ENCODE measurements around the gene ADAD2.

ADAD2 gene

DNA sequence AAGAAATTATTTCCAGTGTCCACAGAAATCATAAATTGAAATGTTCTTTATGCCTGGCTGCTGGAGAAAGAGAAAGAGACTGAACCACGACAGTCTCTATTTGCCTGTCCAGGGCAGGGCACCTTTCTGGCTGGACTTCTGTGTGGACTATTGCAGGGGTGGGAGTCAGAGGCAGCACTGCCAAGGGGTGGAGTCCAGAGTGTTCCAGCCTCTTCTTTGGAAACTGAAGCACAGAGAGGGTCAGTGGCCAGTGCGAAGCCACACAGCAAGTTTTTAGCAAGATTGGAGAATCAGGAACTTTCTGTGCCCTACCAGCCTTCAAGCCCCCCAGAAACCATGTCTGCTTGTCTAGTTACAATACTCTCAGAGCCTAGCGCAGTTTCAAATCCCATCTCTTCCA, 33.6 kb downstream of the ADAD2 start:
- DNase-seq (ENCODE audit: low spot score): no peak

DNA sequence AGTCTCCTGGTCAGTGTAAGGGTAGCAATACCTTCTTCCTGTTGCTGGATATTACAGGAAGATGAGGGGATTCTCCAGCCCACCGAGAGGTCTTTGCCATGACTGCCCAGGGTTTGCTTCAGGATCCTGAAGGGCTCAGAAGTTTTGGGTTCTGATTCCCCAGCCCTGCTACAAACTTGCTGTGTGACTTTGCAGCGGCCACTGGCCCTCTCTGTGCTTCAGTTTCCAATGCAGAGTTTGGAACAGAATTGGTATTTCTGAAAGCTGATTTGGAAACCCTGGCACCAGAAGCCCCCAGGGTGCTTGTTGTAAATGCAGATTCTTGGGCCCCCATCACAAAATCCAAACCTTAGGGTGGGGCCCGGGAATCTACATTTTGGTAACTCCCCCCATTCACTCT, 34.2 kb downstream of the ADAD2 start:
- no peak for DNase-seq (ENCODE audit: low spot score)

- no peak for DNase-seq (ENCODE audit: low spot score)
These were observed 34.6 kb downstream of the ADAD2 start for GRCh38 chr16:84225571-84225970.

- DNase-seq (ENCODE audit: low spot score): no peak
These were observed 35.1 kb downstream of the ADAD2 start for GRCh38 chr16:84226026-84226425.

DNA sequence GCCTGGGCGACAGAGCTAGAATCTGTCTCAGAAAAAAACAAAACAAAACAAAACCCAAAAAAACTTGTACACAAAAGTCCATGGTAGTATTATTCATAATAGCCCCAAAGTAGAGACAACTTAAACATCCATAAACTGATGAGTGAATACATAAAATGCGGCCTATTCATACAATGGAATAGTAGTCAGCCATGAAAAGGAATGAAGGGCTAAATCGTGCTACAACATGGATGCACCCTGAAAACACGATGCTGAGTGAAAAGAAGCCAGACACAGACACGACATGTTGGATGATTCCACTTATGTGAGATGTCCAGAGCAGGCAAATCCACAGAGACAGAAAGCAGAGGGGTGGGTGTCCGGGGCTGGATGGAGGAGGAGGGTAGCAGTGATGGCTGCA, 36.6 kb downstream of the ADAD2 start:
- DNase-seq (ENCODE audit: low spot score): no peak

GRCh38 chr16:84228256-84228838, 37.4 kb downstream of the ADAD2 start:
- DNase-seq (ENCODE audit: low spot score): peak; percentile 90

DNA sequence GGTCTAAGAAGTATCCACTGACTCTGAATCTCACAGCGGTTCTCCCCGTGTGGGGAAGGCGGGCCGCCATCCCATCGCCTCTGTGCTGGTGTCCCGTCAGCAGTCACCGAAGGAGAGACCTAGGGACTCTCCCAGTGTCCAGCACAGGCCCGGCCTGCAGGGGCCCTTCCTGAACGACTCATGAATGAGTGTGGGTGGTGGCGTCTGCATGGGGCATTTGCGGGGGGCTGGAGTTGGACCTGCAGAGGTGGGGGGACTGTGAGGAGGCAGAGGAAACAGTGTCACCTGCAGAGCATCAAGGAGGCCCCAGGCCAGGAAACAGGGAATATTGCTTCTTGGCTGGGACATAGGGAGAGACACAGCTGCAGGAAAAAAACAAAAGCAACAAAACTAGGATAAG, 38.5 kb downstream of the ADAD2 start:
- DNase-seq (ENCODE audit: low spot score): no peak

- no peak for DNase-seq (ENCODE audit: low spot score)
These were observed 41.1 kb downstream of the ADAD2 start for GRCh38 chr16:84232060-84232459.

GRCh38 chr16:84232969-84233368, 42.0 kb downstream of the ADAD2 start:
- no peak for DNase-seq (ENCODE audit: low spot score)

DNA sequence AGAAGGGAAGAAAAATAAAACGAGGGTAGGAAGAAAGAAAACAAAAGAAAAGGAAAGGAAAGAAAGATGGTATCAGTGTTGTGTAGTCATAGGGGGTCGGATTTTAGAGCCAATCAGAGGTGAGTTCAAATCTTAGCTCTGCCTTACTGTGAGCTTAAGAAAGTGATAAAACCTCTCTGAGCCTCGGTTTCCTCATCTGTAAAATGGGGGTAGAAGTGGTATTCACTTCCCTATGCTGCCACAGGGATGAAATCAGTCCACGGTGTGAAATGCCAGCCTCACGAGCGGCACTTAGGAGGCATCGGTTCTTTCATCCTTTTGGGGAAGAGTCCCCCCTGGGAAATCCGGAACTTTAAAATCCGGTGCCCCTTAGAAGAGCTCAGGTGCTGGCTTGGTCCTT, 42.8 kb downstream of the ADAD2 start:
- DNase-seq (ENCODE audit: low spot score): no peak

DNA sequence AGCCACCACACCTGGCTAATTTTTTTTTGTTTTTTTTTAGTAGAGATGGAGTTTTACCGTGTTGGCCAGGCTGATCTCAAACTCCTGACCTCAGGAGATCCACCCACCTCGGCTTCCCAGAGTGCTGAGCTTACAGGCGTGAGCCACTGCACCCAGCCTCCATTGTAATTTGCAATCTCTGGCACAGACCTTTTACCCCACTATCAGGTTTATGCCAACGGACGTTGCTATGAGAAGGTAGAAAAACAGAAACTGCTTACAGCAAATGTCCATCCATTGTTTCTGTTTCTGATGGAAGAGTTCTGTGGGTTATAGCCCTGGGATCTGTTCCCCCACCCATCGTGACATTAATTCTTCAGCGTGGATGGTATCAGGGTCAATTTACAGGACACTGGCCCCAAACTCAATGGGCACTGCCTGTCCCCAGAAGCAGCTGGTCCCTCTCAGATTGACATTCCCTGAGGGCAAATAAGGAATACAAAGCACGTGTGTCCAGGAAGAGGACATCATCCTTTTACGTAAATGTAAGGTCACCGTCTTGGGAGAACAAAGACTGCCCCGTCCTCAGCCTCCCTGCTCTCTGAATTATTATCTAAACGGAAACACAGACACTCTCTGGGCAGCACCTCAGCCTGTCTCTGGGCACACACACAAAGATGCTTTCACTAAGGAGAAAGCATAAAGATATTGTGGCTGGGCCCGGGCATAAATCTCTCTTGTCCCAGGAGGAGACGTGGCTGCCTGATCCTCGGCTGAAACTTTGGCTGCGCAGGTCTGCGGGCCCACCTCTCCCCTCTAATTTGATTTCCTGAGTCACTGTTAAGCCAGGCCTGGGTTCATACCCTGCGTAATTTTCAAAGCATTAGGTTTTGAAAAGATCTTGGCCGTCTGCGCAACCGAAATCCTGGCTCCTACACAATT, 43.6 kb downstream of the ADAD2 start:
- DNase-seq (ENCODE audit: low spot score): no peak

DNA sequence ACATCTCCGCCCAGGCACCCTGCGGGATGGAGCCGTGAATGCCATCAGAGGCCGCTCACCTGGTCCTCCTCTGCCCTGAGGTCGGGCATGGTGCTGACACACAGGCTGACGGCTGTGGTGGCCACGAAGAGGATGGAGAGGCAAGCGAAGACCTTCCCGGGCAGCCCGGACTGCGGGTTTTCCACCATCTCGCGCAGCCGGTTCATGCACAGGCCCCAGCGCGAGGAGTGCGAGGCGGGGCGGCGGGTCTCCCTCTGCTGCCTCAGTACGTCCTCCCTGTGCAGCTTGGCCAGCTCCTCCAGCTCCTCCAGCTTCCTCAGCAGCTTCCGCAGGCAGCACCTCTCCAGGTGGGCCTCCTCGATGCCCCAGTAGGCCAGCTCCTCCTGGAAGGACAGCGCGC, 45.7 kb downstream of the ADAD2 start:
- DNase-seq (ENCODE audit: low spot score): no peak

DNA sequence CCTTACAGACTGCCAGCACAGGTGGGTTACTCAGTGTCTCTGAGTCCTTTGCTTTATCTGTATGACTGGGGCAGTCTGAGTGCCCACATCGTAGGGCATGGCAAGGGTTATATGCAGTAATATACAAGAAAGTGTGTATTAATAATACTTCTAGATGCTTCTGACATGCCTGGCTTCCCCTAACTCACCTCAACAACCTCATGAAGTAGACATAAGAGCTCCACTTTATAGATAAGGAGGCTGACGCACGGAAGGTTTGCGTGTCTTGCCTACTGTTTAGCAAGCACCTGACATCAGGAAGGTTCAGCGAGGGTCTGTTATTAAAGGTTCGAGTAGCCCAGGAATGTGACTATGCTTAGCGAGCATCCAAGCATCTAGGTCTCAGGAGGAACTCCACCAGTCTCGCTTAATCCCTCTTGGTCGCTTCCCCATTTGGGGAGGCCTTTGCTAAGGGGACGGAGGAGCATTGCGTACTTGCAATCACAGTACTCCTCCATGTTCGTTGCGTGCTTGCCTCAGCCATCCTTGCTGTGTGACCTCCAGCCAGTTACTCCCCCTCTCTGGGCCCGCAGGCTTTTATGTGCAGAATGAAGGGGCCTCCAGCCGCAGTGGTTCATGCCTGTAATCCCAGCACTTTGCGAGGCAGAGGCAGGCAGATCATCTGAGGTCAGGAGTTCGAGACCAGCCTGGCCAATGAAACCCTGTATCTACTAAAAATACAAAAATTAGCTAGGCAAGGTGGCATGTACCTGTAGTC, 47.2 kb downstream of the ADAD2 start:
- no peak for DNase-seq (ENCODE audit: low spot score)

- DNase-seq (ENCODE audit: low spot score): peak; percentile 40
These were observed 48.3 kb downstream of the ADAD2 start for GRCh38 chr16:84239141-84239769.

DNA sequence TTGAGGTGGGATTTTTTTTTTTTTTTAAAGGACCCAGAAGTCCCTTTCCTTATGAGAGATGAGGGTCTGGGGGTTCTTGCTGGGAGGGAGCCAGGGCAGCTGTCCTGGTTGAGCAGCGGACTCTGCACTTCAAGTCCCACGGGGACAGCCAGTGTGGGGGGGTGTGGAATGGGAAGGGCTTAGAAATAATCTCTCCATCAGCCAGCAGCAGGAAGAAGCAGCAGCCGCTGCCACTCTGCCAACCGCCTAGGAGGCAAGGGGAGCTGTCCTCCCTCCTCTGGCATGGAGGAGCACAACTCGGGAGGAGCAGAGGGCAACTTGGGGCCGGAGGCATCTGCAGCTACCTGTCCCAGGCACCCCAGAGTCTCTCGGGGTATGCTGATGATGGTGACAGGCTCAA, 49.0 kb downstream of the ADAD2 start, which contains the start of gene KCNG4:
Gene KCNG4 (minus strand): TSS at position 104 of the 400 bp plus-strand sequence. CDS start 2,527 bp downstream, outside the sequence.
- peak; percentile 37 for DNase-seq (ENCODE audit: low spot score)

GRCh38 chr16:84240455-84240854, 49.5 kb downstream of the ADAD2 start:
- no peak for DNase-seq (ENCODE audit: low spot score)

GRCh38 chr16:84241778-84242177, 50.8 kb downstream of the ADAD2 start:
- DNase-seq (ENCODE audit: low spot score): no peak

- no peak for DNase-seq (ENCODE audit: low spot score)
These were observed 51.9 kb downstream of the ADAD2 start for GRCh38 chr16:84242839-84243238.

DNA sequence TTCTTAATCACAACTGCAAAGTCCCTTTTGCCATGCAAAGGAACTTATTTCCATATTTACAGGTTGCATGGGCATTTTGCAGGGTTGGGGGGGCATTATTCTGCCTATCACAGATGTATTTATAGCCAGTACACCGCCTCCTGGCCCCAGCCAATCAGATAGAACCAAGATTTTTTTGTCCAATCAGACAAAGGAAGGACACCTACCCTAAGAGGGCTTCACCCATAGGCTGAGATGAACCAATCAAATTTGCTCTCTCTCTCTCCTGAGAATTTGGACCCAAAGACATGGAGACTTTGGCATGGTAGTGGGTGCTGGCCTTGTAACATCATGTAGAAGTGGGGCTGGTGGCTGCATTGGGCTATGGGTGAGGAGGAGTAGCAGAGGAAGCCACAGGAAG, 52.8 kb downstream of the ADAD2 start:
- DNase-seq (ENCODE audit: low spot score): no peak

DNA sequence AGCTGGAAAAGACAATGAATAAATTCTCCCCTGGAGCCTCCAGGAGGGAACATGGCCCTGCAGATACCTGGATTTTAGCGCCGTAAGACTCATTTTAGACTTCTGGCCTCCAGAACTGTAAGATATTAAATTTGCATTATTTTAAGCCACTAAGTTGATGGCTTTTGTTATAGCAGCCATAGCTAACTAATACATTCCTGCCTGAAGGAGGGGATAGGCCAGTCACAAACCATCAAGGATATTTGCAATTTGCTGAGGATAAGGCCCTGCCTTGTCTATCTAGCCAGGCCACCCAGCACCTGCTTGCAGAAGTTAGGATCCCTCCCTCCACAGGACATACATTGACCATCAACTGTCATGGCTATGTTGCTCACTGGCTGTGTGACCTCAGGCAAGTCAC, 53.8 kb downstream of the ADAD2 start:
- DNase-seq (ENCODE audit: low spot score): no peak

DNA sequence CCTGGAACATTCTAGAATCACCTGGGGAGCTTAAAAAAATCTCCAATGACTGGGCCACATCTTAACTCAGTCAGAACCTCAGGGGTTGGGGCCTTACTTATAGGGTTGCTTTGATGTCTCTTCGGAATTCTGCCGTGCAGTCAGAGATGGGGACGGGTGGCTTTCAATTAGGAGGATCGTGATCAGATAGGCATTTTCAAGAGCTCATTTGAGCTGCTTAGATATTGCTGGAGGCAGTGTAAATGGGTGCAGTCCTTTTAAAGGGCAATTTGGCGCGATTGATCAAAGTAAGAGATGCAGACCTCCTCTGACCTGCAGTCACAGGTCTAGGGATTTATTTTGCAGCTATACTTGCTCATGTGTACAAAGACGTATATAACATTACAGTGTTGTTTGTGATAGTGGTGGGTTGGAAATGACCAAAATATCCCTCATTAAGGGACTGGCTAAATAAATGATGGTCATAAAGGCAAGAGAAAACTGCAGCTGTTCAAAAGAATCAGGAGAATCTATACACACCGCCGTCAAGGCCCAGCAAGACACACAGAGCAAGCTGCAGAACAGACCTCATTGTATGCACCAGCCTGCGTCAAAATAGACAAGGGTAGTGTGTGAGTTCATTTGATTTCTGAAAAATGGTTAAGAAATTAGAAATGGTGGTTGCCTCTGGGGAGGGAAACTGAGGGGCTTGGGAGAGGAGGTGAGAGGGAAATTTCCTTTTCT, 55.2 kb downstream of the ADAD2 start:
- no peak for DNase-seq (ENCODE audit: low spot score)

GRCh38 chr16:84246679-84247077, 55.7 kb downstream of the ADAD2 start:
- DNase-seq (ENCODE audit: low spot score): no peak

Data from iPS-NIHi11 (cell line).